GM23338 (cell line): ENCODE results near the gene SLC37A1. TPM values are rescaled to one million over a fixed set of nuclear protein-coding genes. Genes with fewer than 3 reads are reported as not detected.

Experiments
- ATAC-seq: fragments of 200-7000 bp; cut with Tn5 transposase; 3 replicates; pipeline ENCODE4 v1.9.1; 2020
- DNase-seq: peaks from one replicate; pipeline ENCODE4 v3.0.0-alpha.2; 2015; ENCODE audit warnings: low spot score
- H2AFZ ChIP-seq: fragments of 200-600 bp; sonication (generic); 2 replicates; pipeline ENCODE4 v1.8.0; 2016; ENCODE audit warnings: antibody characterized with exemption, mild to moderate bottlenecking, moderate library complexity
- H3F3A ChIP-seq: fragments of 200-600 bp; sonication (generic); replicated peaks from 2 replicates; pipeline ENCODE4 v1.8.0; 2017; ENCODE audit warnings: antibody characterized with exemption, mixed run types, low read depth
- H3K27ac ChIP-seq: fragments of 200-600 bp; sonication (generic); 2 replicates; pipeline ENCODE4 v1.6.1; 2016; ENCODE audit warnings: low read depth
- H3K27me3 ChIP-seq: fragments of 200-600 bp; sonication (generic); 2 replicates; pipeline ENCODE4 v1.8.0; 2016; ENCODE audit warnings: mild to moderate bottlenecking, mixed run types, moderate library complexity; ENCODE audit not compliant: insufficient read depth
- H3K36me3 ChIP-seq: fragments of 200-600 bp; sonication (generic); 2 replicates; pipeline ENCODE4 v1.8.0; 2016; ENCODE audit warnings: mild to moderate bottlenecking; ENCODE audit not compliant: insufficient read depth
- H3K4me1 ChIP-seq: fragments of 200-600 bp; sonication (generic); 2 replicates; pipeline ENCODE4 v1.8.0; 2016; ENCODE audit warnings: mild to moderate bottlenecking, moderate library complexity; ENCODE audit not compliant: insufficient read depth
- H3K4me2 ChIP-seq: fragments of 200-600 bp; sonication (generic); 2 replicates; pipeline ENCODE4 v1.7.1; 2017; ENCODE audit warnings: mixed run types
- H3K4me3 ChIP-seq: fragments of 200-600 bp; sonication (generic); 2 replicates; pipeline ENCODE4 v1.6.1; 2016; ENCODE audit warnings: mixed run types
- H3K79me2 ChIP-seq: fragments of 200-600 bp; sonication (generic); replicated peaks from 2 replicates; pipeline ENCODE4 v1.8.0; 2017; ENCODE audit warnings: mild to moderate bottlenecking; ENCODE audit not compliant: insufficient read depth
- H3K9me2 ChIP-seq: fragments of 200-600 bp; sonication (generic); 2 replicates; pipeline ENCODE4 v1.8.0; 2017; ENCODE audit not compliant: insufficient read depth
- H4K20me1 ChIP-seq: fragments of 200-600 bp; sonication (generic); replicated peaks from 2 replicates; pipeline ENCODE4 v1.8.0; 2017; ENCODE audit warnings: mild to moderate bottlenecking; ENCODE audit not compliant: insufficient read depth
- H3K27ac Mint-ChIP-seq: 2 replicates; pipeline ENCODE4 v1.8.0; 2020; ENCODE audit warnings: inconsistent platforms, mild to moderate bottlenecking, moderate library complexity, mixed read lengths
- H3K27me3 Mint-ChIP-seq: 3 replicates; pipeline ENCODE4 v1.8.0; 2022; ENCODE audit warnings: low read depth, mild to moderate bottlenecking, moderate library complexity, mixed read lengths, inconsistent platforms; ENCODE audit not compliant: insufficient read depth, poor library complexity
- H3K36me3 Mint-ChIP-seq: 3 replicates; pipeline ENCODE4 v1.8.0; 2021; ENCODE audit warnings: low read depth, mild to moderate bottlenecking, inconsistent platforms, moderate library complexity, mixed read lengths
- H3K4me1 Mint-ChIP-seq: 3 replicates; pipeline ENCODE4 v1.8.0; 2020; ENCODE audit warnings: mild to moderate bottlenecking, inconsistent platforms, mixed read lengths
- H3K4me3 Mint-ChIP-seq: 3 replicates; pipeline ENCODE4 v1.8.0; 2021; ENCODE audit warnings: moderate library complexity, mild to moderate bottlenecking, inconsistent platforms, mixed read lengths
- H3K9me3 Mint-ChIP-seq: 3 replicates; pipeline ENCODE4 v1.8.0; 2020; ENCODE audit warnings: moderate library complexity, mild to moderate bottlenecking, inconsistent platforms, mixed read lengths
- ETS1 ChIP-seq: IDR thresholded peaks from 2 replicates; pipeline ENCODE4 v1.6.1; 2016; ENCODE audit warnings: antibody characterized with exemption
- EZH2phosphoT487 ChIP-seq: fragments of 200-600 bp; sonication (generic); IDR thresholded peaks from one replicate; pipeline ENCODE4 v1.8.1; 2018; ENCODE audit warnings: antibody characterized with exemption; ENCODE audit not compliant: unreplicated experiment
- JUNB ChIP-seq: IDR thresholded peaks from one replicate; pipeline ENCODE4 v1.6.1; 2016; ENCODE audit warnings: antibody characterized with exemption; ENCODE audit not compliant: unreplicated experiment
- NANOG ChIP-seq: IDR thresholded peaks from 2 replicates; pipeline ENCODE4 v1.6.1; 2016; ENCODE audit warnings: antibody characterized with exemption, borderline replicate concordance
- POLR2AphosphoS5 ChIP-seq: IDR thresholded peaks from 2 replicates; pipeline ENCODE4 v1.6.1; 2016; ENCODE audit warnings: antibody characterized with exemption, low read depth
- STAT1 ChIP-seq: IDR thresholded peaks from one replicate; pipeline ENCODE4 v1.6.1; 2016; ENCODE audit warnings: antibody characterized with exemption; ENCODE audit not compliant: unreplicated experiment
- ZNF114 ChIP-seq: fragments of 250-450 bp; sonication (Bioruptor Pico); IDR thresholded peaks from 2 replicates; pipeline ENCODE4 v1.5.0; 2020; ENCODE audit warnings: mild to moderate bottlenecking, moderate library complexity
- polyA plus RNA-seq: library from polyadenylated mRNA; unstranded; fragments of >200 nt; fragmentation: Nextera tagmentation; extraction: Ambion mirVana; gene quantifications from 2 replicates; pipeline ENCODE4 v1.2.1, GENCODE V29; 2016
- total RNA-seq: library from RNA; depleted of rRNA; stranded (reverse); fragments of >200 nt; shearing (Covaris generic); gene quantifications from 2 replicates; pipeline ENCODE4 v1.2.3, GENCODE V29; 2014
- TF ChIP-seq, protein P1 (sequence below): fragments of 250-450 bp; sonication (Bioruptor Pico); IDR thresholded peaks from 2 replicates; pipeline ENCODE4 v1.5.0; 2020; ENCODE audit warnings: mild to moderate bottlenecking, moderate library complexity

Gene SLC37A1
- total and polyA plus RNA-seq, 2 experiments from 2014 or later, result 14.0 to 30.3 TPM

DNA sequence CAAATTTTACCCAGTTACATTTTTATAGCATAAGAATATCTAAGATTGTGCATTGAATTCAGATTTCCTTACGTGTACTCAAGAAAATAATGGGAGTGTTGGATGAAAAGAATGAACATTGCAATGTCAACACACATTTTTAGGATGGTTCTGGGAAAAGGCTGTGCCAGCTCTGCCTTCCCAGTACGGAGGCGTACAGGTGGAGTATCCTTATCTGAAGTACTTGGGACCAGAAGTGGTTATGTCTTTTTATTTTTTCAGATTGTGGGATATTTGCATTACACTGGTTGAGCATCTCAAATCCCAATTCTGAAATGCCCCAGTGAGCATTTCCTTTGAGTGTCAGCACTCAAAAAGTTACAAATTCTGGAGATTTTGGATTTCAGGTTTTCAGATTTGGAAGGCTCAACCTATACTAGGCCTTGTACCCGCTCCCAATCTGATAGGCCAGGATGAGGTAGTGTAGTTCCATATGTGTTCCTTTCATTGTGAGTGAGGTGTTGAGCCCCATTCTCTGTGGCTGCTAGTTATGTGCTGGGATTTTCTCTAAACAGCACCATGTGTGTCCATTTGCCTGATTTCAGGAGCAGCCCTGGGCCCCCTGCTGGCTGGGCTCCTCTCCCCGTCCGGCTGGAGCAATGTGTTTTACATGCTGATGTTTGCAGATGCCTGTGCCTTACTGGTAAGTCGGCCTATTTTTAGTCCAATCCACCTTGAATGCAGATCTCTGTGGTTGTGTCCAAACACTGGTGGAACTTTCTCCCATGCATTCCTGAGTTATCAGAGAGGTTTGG lies 60.8 kb downstream of the SLC37A1 start:
- Histone ChIP-seq H3K4me1 (no peaks in the 10 kb centered on the region), H3K36me3 (peaks cover 11% of the 10 kb centered on the region; the same call in 1 of the 2 replicates), H3K9me2 (no peaks in the 10 kb centered on the region; the same call in 1 of the 2 replicates), H3K27ac (no peak overlapping the region), H2AFZ (no peak overlapping the region), H3K27me3 (no peaks in the 10 kb centered on the region), H4K20me1 (no peaks in the 10 kb centered on the region), H3K4me3 (no peak overlapping the region), H3K79me2 (no peaks in the 10 kb centered on the region), H3F3A (0 out of 2 replicates have a peak, but pooled peaks cover 4% of the 10 kb centered on the region), H3K4me2 (no peak overlapping the region)
- peaks cover 62% of the 10 kb centered on the region for H3K36me3 Mint-ChIP-seq
- no peak overlapping the region for H3K27ac Mint-ChIP-seq
- H3K27me3 Mint-ChIP-seq, result peaks cover 6% of the 10 kb centered on the region
- peaks cover 19% of the 10 kb centered on the region for H3K9me3 Mint-ChIP-seq
- H3K4me1 Mint-ChIP-seq, result no peaks in the 10 kb centered on the region; the same call in 2 of the 3 replicates
- no peak for ATAC-seq
- no peak overlapping the region for H3K4me3 Mint-ChIP-seq
- DNase-seq, result no peak
- no peak for TF ChIP-seq STAT1
- TF ChIP-seq NANOG, result no peak
- no peak for TF ChIP-seq JUNB
- TF ChIP-seq ETS1, result no peak
- TF ChIP-seq POLR2AphosphoS5, result no peak
- no peak for TF ChIP-seq ZNF114 (CRISPR knock-in tag)
- TF ChIP-seq, protein P1, sequence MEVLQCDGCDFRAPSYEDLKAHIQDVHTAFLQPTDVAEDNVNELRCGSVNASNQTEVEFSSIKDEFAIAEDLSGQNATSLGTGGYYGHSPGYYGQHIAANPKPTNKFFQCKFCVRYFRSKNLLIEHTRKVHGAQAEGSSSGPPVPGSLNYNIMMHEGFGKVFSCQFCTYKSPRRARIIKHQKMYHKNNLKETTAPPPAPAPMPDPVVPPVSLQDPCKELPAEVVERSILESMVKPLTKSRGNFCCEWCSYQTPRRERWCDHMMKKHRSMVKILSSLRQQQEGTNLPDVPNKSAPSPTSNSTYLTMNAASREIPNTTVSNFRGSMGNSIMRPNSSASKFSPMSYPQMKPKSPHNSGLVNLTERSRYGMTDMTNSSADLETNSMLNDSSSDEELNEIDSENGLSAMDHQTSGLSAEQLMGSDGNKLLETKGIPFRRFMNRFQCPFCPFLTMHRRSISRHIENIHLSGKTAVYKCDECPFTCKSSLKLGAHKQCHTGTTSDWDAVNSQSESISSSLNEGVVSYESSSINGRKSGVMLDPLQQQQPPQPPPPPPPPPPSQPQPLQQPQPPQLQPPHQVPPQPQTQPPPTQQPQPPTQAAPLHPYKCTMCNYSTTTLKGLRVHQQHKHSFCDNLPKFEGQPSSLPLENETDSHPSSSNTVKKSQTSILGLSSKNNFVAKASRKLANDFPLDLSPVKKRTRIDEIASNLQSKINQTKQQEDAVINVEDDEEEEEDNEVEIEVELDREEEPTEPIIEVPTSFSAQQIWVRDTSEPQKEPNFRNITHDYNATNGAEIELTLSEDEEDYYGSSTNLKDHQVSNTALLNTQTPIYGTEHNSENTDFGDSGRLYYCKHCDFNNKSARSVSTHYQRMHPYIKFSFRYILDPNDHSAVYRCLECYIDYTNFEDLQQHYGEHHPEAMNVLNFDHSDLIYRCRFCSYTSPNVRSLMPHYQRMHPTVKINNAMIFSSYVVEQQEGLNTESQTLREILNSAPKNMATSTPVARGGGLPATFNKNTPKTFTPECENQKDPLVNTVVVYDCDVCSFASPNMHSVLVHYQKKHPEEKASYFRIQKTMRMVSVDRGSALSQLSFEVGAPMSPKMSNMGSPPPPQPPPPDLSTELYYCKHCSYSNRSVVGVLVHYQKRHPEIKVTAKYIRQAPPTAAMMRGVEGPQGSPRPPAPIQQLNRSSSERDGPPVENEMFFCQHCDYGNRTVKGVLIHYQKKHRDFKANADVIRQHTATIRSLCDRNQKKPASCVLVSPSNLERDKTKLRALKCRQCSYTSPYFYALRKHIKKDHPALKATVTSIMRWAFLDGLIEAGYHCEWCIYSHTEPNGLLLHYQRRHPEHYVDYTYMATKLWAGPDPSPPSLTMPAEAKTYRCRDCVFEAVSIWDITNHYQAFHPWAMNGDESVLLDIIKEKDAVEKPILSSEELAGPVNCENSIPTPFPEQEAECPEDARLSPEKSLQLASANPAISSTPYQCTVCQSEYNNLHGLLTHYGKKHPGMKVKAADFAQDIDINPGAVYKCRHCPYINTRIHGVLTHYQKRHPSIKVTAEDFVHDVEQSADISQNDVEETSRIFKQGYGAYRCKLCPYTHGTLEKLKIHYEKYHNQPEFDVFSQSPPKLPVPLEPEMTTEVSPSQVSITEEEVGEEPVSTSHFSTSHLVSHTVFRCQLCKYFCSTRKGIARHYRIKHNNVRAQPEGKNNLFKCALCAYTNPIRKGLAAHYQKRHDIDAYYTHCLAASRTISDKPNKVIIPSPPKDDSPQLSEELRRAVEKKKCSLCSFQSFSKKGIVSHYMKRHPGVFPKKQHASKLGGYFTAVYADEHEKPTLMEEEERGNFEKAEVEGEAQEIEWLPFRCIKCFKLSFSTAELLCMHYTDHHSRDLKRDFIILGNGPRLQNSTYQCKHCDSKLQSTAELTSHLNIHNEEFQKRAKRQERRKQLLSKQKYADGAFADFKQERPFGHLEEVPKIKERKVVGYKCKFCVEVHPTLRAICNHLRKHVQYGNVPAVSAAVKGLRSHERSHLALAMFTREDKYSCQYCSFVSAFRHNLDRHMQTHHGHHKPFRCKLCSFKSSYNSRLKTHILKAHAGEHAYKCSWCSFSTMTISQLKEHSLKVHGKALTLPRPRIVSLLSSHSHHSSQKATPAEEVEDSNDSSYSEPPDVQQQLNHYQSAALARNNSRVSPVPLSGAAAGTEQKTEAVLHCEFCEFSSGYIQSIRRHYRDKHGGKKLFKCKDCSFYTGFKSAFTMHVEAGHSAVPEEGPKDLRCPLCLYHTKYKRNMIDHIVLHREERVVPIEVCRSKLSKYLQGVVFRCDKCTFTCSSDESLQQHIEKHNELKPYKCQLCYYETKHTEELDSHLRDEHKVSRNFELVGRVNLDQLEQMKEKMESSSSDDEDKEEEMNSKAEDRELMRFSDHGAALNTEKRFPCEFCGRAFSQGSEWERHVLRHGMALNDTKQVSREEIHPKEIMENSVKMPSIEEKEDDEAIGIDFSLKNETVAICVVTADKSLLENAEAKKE (CRISPR knock-in tag), result no peak
- no peak for TF ChIP-seq EZH2phosphoT487
